PFSK-1 (cell line): Measurements from ENCODE around the gene RERG.

Source experiments
- FOXP2 ChIP-seq: optimal IDR thresholded peaks from 2 replicates; pipeline ENCODE3; 2011; ENCODE audit warnings: borderline replicate concordance, control low read depth, inconsistent platforms; ENCODE audit not compliant: insufficient read depth; ENCODE audit errors: extremely low read length, extremely low read depth
- POLR2AphosphoS5 ChIP-seq: IDR thresholded peaks from 2 replicates; pipeline ENCODE4 v1.6.1; 2012; ENCODE audit warnings: low read depth, mild to moderate bottlenecking, control low read depth, low read length, moderate library complexity
- SIN3A ChIP-seq: IDR thresholded peaks from 2 replicates; pipeline ENCODE4 v1.6.1; 2012; ENCODE audit warnings: mild to moderate bottlenecking, low read length, moderate library complexity, borderline replicate concordance; ENCODE audit not compliant: insufficient read depth
- TAF1 ChIP-seq: IDR thresholded peaks from 2 replicates; pipeline ENCODE4 v1.6.1; 2012; ENCODE audit warnings: low read length, control low read depth, borderline replicate concordance; ENCODE audit not compliant: insufficient read depth
- TF ChIP-seq, protein P1 (sequence below), 2 experiments: IDR thresholded peaks; 2 replicates each; pipeline versions ENCODE4 v1.6.1 to v1.8.0; 2011 to 2012; ENCODE audit warnings: low read depth in 2 of 2, low read length in 2 of 2, control low read depth in 1 of 2, inconsistent platforms in 1 of 2, mild to moderate bottlenecking in 1 of 2, moderate library complexity in 1 of 2; ENCODE audit not compliant: insufficient read depth in 1 of 2

RERG gene

DNA sequence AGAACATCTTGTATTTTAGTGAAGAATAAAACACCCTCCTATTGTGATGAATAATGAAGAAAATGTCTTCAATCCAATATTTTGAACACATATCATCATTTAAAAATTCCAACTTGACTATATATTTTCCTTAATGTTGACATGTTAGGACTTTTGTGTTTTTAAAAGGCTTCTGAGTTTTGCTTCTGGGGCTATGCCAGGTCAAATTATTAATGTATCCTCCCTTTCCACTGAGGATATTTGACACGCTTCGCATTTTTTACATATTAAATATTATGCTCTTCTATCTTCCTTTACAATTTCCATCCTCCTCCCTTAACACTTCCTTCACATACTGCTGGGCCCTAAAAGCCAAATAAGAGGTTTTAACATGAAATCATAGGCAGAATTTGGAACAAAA is 20.6 kb downstream of the RERG start:
- TF ChIP-seq TAF1 (no peak), SIN3A (no peak), POLR2AphosphoS5 (no peak)
- TF ChIP-seq, protein P1, sequence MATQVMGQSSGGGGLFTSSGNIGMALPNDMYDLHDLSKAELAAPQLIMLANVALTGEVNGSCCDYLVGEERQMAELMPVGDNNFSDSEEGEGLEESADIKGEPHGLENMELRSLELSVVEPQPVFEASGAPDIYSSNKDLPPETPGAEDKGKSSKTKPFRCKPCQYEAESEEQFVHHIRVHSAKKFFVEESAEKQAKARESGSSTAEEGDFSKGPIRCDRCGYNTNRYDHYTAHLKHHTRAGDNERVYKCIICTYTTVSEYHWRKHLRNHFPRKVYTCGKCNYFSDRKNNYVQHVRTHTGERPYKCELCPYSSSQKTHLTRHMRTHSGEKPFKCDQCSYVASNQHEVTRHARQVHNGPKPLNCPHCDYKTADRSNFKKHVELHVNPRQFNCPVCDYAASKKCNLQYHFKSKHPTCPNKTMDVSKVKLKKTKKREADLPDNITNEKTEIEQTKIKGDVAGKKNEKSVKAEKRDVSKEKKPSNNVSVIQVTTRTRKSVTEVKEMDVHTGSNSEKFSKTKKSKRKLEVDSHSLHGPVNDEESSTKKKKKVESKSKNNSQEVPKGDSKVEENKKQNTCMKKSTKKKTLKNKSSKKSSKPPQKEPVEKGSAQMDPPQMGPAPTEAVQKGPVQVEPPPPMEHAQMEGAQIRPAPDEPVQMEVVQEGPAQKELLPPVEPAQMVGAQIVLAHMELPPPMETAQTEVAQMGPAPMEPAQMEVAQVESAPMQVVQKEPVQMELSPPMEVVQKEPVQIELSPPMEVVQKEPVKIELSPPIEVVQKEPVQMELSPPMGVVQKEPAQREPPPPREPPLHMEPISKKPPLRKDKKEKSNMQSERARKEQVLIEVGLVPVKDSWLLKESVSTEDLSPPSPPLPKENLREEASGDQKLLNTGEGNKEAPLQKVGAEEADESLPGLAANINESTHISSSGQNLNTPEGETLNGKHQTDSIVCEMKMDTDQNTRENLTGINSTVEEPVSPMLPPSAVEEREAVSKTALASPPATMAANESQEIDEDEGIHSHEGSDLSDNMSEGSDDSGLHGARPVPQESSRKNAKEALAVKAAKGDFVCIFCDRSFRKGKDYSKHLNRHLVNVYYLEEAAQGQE (IDR thresholded peaks at IDR 0.05; ENCODE audit: insufficient read depth in 1 of 2, low read depth in 2 of 2, low read length in 2 of 2), result no peak

DNA sequence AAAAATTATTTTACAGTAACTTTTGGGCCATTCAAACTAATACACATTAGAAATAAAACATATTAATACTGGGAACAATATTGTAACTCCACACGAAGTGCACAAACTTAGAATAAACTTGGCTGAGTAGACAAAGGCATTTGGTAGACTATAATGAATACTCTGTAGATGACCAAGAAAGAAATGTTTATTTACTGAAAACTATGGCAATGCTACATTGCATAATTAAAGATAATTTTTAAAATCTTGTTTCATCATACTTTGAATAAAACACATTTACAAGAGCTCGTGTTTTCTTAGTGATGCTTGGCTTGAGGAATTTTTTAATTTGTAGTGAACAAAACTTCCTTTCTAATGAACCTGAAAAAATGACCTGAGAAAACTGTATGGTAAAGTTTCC is 21.3 kb downstream of the RERG start:
- TF ChIP-seq POLR2AphosphoS5 (no peak), SIN3A (no peak), FOXP2 (no peak), TAF1 (no peak)
- TF ChIP-seq, protein P1 (IDR thresholded peaks at IDR 0.05; ENCODE audit: insufficient read depth in 1 of 2, low read depth in 2 of 2, low read length in 2 of 2), result no peak

DNA sequence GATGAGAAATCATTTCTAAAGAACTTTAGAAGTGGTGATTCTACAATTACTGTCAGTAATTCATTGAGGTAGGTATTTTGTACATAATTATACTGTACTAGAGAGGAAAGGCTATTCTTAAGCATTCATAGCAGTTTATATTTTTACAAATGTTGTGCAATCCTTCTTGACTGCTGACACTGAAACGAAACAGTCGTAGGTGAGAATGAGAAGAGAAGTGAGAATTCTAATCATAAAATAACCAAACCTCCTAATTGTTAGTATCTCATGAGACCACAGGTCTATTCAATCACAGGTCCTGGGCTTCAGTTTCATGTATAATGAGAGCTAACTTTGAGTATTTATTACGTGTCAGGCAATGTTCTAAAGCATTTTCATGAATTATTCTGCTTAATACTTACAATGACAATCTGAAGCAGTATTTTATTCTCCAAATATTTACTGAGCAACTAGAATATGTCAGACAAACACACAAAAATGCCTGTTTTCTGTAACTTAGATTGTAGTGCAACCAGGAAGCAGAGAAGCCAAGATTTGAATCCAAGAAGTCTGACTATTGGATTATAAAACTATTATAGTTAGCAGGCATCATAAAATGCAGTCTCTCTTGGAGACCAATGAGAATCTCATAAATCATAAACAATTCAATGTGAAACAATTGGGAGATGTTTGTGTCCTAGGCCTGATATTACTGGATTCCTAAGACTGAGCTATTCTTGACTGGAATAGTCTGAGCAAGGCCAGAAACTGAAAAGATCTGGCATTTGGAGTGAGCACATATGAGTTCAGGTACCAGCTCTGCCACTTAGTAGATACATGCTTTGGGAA is 24.3 kb downstream of the RERG start:
- TF ChIP-seq TAF1, result no peak

DNA sequence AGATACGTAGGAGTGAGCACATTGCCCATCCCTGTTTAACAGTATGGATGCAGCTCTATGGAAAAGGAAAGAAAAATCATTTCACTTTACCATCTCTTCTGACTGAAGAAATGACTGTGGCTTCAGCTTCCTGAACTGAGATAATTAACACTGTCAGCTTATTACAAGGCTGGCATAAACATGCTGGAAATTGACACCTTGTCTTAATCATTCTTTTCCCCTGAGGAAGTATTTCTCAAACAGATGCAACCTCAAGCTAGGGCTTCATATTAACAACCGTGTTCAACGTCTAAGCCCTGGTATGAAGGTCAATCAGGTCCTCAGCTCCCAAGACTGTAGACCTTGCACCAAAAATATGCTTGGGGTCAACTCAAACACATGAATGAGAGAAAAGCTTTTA is 25.0 kb downstream of the RERG start:
- TF ChIP-seq, protein P1 (IDR thresholded peaks at IDR 0.05; ENCODE audit: insufficient read depth in 1 of 2, low read depth in 2 of 2, low read length in 2 of 2), result no peak
- TF ChIP-seq FOXP2 (no peak), SIN3A (no peak), POLR2AphosphoS5 (no peak), TAF1 (no peak)

DNA sequence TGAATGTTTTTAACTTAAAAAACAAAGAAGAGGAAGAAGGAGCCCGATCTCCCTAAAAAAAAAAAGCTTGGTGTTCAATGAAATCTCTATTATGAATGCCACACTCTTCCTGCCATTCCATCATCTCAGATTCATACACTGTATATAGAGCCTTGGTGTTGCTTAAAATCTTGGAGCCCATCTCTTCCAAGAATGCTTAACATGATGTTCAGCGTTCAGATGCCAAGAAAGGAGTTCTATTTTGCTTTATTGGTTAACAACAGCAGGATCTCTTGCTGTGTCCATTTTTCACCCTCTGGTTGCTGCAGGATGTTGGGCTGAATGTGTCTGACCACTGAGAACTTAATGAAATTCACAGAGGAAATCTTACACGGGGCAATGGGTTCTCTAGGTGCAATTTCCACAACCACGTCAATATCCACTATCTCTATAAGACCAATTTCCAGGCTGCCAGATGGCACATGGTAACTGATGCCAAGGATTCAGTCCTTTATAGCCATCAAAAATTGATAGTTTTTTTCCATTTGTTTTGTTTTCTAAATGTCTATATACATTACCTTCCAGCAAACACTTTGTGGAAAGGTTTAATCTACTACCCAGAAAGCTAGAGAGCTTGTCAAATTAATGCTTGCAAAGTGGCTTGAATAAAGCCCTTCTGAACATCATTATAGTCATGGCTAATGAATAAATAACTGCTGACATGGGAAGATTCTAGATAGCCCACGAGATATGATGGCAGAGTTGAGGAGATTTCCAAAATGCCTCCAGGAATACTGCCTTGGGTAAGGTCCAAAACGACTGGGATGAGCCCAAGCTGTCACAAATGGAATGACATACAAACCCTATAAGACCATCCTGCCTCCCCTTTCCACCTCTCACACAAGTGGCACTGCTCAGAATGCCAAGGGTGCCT is 26.5 kb downstream of the RERG start:
- TF ChIP-seq, protein P1 (IDR thresholded peaks at IDR 0.05; ENCODE audit: insufficient read depth in 1 of 2, low read depth in 2 of 2, low read length in 2 of 2), result no peak
- TF ChIP-seq POLR2AphosphoS5 (no peak), TAF1 (no peak), SIN3A (no peak), FOXP2 (no peak)
